RPMI7951 (cell line): ENCODE measurements around the gene CTTNBP2NL. TPM values are rescaled to one million over a fixed set of nuclear protein-coding genes. Genes with fewer than 3 reads are reported as not detected.

Experiments used
- DNase-seq: peaks from one replicate; pipeline ENCODE4 v3.0.0-alpha.2; 2012; ENCODE audit warnings: low read depth
- total RNA-seq: library from RNA; depleted of rRNA; stranded (reverse); fragments of >200 nt; shearing (Covaris generic); gene quantifications from 2 replicates; pipeline ENCODE4 v1.2.3, GENCODE V29; 2014; rRNA removed

Gene CTTNBP2NL
- total RNA-seq, 1 experiment from 2014 or later, result 11.9 TPM

DNA sequence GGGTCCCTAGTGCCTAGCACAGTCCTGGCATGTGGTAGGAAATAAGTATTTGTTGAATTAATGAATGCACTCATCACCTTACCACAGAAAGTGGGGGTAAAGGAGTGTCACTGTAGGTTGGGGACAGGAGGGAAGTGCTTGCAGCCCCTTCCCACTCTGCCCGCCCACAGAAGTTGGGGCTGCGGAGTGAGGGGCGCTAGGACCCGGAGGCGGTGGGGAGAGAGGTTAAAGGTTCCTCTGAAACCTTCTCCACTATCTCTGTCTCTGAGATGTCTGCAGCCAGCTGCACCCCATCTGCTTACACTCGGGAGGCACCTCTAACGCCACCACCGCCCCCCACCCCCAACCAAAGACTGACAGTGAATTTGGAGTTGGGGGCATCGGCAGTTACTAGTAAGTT, 111.3 kb downstream of the CTTNBP2NL start:
- no peak for DNase-seq

DNA sequence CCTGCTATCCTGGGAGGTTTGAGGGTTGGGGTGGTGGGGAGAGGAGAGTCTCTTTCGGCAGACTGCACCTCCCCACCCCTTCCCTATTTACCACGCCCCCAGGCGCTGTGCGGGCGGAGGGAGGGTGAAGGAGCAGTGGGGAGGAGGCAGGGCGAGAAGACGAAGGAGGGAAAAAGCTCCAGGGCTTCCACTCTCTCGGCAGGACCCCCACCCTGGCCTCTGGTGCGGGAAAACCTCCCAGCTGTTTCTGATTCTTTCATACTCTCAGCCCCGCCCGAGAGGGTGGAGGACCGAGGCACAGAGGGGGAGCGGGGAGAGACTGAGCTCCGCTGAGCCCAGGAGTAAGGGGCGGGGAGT, 111.9 kb downstream of the CTTNBP2NL start:
- no peak for DNase-seq

DNA sequence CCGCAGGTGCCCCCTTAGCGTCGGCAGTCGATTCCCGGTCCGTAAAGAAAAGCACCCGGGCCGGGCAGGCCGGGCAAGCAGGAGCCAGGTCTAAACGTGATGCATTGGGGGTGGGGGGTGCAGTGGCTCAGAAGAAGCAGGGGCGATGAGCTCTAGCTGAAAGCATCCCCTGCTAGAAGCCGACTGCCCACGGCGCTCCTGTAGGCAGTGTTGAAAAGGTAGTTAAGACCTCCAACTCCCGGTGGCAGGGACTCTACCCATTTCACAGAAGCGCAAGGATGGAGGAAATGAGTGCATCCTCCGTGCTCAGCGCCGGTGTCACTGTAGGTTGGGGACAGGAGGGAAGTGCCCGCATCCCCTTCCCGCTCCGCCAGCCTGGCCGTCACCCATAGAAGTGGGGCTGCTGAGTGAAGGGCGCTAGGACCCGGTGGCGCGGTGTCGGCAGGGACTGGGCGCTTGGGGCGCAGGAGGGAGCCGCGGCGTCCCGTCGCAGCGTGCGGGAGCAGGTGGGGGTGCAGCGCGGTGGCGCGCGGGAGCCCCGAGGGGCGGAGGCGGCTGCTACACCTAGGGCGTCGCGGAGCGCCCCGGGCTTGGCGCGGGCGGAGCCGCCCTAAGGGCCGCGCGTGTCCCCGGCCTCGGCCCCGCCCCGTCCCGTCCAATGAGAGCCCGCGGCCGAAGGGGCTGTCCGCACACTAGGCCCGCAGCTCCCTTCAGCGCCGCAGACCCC, 112.4 kb downstream of the CTTNBP2NL start, which contains the start of gene WNT2B:
TSS of gene WNT2B (plus strand) at position 688 of the 727 bp plus-strand sequence. CDS start 298 bp downstream, outside the sequence.
- DNase-seq, result no peak

DNA sequence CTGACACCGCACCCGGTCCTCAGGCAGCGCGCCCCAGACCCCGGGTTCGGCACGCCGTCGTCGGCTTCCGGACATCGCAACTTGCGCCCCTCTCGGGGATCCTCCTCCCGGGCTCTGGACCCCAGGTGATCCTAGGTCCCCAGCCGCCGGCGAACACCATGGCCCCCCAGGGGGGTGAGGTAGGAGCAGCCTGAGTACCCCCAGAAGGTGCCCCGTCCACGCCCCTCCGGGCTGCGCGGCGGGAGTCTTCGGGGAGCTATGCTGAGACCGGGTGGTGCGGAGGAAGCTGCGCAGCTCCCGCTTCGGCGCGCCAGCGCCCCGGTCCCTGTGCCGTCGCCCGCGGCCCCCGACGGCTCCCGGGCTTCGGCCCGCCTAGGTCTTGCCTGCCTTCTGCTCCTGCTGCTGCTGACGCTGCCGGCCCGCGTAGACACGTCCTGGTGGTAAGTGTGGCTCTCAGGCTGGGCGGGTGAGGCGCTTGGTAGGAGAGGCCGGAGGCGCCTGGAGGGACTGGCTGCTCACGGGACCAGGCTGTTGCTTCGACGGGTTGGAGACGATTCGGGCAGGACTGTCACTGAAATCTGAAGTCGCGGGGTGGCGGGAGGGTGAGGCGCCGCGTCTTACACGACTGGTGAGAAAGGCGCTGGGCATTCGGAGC, 113.1 kb downstream of the CTTNBP2NL start:
- DNase-seq, result no peak

DNA sequence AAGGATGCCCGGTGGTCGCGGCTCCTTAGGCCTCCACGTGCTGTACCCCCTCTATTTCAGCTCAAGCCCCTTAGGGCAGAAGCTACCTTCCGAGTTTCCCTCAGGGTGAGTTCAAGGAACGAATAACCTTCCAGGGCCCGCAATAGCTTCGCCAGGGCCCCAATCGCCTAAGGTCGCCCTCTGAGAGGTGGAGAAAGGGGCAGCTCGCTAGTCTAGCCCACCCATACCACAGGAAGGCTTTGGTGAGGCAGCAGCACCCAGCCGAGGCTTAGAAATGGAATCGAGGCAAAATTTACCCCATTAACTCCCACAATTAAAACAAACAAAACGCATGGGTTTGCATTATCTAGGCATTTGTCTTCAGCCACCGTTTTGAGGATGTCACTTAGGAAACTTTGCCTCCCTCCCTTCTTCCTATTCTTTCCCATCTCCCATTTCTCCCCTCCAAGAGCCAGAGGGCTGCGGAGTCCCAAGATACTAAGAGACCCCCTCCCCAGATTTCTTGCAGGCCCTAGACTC, 113.7 kb downstream of the CTTNBP2NL start:
- no peak for DNase-seq

DNA sequence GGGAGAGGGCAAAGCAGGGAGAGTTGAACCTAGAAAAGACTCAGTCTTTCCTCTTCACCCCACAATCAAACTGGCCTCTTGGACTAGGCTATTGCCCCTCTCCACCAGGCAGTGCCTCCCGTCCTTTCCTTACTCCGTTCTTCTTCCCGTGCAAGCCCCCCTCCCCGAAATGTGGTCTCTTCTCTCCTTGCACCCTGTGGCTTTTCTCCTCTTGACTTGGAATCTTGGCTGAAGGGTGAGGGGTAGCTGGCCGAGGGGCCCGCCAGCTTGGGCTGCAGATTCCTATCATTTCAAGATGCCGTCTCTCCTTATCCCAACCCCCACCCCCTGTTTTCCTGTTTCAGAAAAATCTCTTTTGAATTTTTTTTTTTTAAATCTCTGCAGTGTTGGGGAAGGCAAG, 114.3 kb downstream of the CTTNBP2NL start:
- no peak for DNase-seq

Other genes with a start within 250 kb of the CTTNBP2NL start
- gene WNT2B, start 112.8 kb downstream of the CTTNBP2NL start, total RNA-seq, result under 0.01 TPM in 1 of 2 replicates, not detected in the other
- gene ST7L, start 222.9 kb downstream of the CTTNBP2NL start, total RNA-seq, result 27.4 and 31.5 TPM in 2 replicates
- 251 and 265 TPM in 2 replicates for gene CAPZA1, start 223.6 kb downstream of the CTTNBP2NL start, total RNA-seq